HepG2 (cell line): ENCODE data around the gene RPP25L. TPM values are rescaled to one million over a fixed set of nuclear protein-coding genes. Genes with fewer than 3 reads are reported as not detected.

Experiments used
- ATAC-seq: fragments of 200-7000 bp; cut with Tn5 transposase; 3 replicates; pipeline ENCODE4 v1.9.1; 2020; ENCODE audit warnings: mild to moderate bottlenecking, moderate library complexity
- BruUV-seq: library from RNA; stranded (reverse); fragments of 400-500 nt; replicated peaks from 2 replicates; lab custom pipeline; 2021; lab: Mats Ljungman, UMichigan
- CTCF ChIA-PET: fragments of 300-600 bp; formaldehyde crosslinking; extraction: SDS; loops from one replicate; lab custom pipeline; 2021; ENCODE audit warnings: low total read pairs, inconsistent platforms, low intra/inter-chr PET ratio; lab: Yijun Ruan, JAX
- POLR2A ChIA-PET: fragments of 350-600 bp; sonication (Branson Sonifier 250); formaldehyde crosslinking; loops from one replicate; lab custom pipeline; 2020; ENCODE audit warnings: antibody characterized with exemption, inconsistent platforms; lab: Yijun Ruan, JAX
- DNase-seq: peaks from one replicate; pipeline ENCODE4 v3.0.0-alpha.2; 2015; ENCODE audit warnings: low spot score
- FAIRE-seq: peaks from 3 replicates; lab custom pipeline; 2011; peaks lifted over from hg19 to GRCh38; lab: Jason Lieb, UNC
- H2AFZ ChIP-seq: one replicate; pipeline ENCODE4 v1.6.1; 2011; ENCODE audit warnings: low read length, inconsistent platforms
- H3K27ac ChIP-seq: fragments of 300-600 bp; 3 replicates; pipeline ENCODE4 v1.8.0; 2011; ENCODE audit warnings: mixed run types, mild to moderate bottlenecking, mixed read lengths, low read length, inconsistent platforms; ENCODE audit not compliant: insufficient read depth; ENCODE audit errors: extremely low read length
- H3K27me3 ChIP-seq, 2 experiments: fragments of 200-600 bp in 1 of 2; 2 replicates in 1 of 2; 3 replicates in 1 of 2; pipeline versions ENCODE4 v1.6.0 to v1.8.0; 2011; ENCODE audit warnings: low read length in 2 of 2, mild to moderate bottlenecking in 2 of 2, moderate library complexity in 2 of 2, inconsistent platforms in 1 of 2; ENCODE audit not compliant: insufficient read depth in 2 of 2, control insufficient read depth in 1 of 2
- H3K36me3 ChIP-seq, 2 experiments: fragments of 200-600 bp in 1 of 2; replicated peaks in 1 of 2; 2 replicates in 1 of 2; 3 replicates in 1 of 2; pipeline versions ENCODE4 v1.5.1 to v1.8.0; 2011; ENCODE audit warnings: low read length in 2 of 2, inconsistent platforms in 1 of 2; ENCODE audit not compliant: insufficient read depth in 2 of 2, control insufficient read depth in 1 of 2
- H3K4me1 ChIP-seq: 2 replicates; pipeline ENCODE4 v1.5.1; 2012; ENCODE audit warnings: low read length, inconsistent platforms; ENCODE audit not compliant: insufficient read depth
- H3K4me2 ChIP-seq: 2 replicates; pipeline ENCODE4 v1.6.0; 2011; ENCODE audit warnings: low read depth, low read length, inconsistent platforms
- H3K4me3 ChIP-seq, 3 experiments: fragments of 200-600 bp in 1 of 3; sonication (generic), shearing (Covaris generic) in 1 of 3; replicated peaks in 1 of 3; 2 replicates each; pipeline ENCODE4 v1.5.1; 2011 to 2016; ENCODE audit warnings: low read length in 3 of 3, inconsistent platforms in 2 of 3, low read depth in 2 of 3, mild to moderate bottlenecking in 2 of 3, control low read depth in 1 of 3, mixed read lengths in 1 of 3; ENCODE audit not compliant: insufficient read depth in 1 of 3
- H3K79me2 ChIP-seq: one replicate; pipeline ENCODE4 v1.6.1; 2011; ENCODE audit warnings: low read length, inconsistent platforms; ENCODE audit not compliant: insufficient read depth
- H3K9ac ChIP-seq: 2 replicates; pipeline ENCODE4 v1.6.0; 2011; ENCODE audit warnings: mild to moderate bottlenecking, low read depth, low read length, inconsistent platforms; ENCODE audit not compliant: insufficient read depth
- H3K9me3 ChIP-seq: 2 replicates; pipeline ENCODE4 v1.5.1; 2012; ENCODE audit warnings: mild to moderate bottlenecking, low read length
- H4K20me1 ChIP-seq: 2 replicates; pipeline ENCODE4 v1.6.0; 2011; ENCODE audit warnings: inconsistent platforms, mild to moderate bottlenecking, low read length, moderate library complexity; ENCODE audit not compliant: insufficient read depth
- AGO2 ChIP-seq: fragments of 200-400 bp; formaldehyde crosslinking; optimal IDR thresholded peaks from 2 replicates; pipeline ENCODE3; 2017; ENCODE audit warnings: mild to moderate bottlenecking, low read depth, low read length, moderate library complexity
- HHEX ChIP-seq: IDR thresholded peaks from 2 replicates; pipeline ENCODE4 v1.6.1; 2016; ENCODE audit warnings: control low read depth
- KMT2B ChIP-seq: IDR thresholded peaks from 2 replicates; pipeline ENCODE4 v1.6.1; 2016; ENCODE audit warnings: missing genetic modification reagents, missing compliant biosample characterization
- MIER2 ChIP-seq: IDR thresholded peaks from 2 replicates; pipeline ENCODE4 v1.6.1; 2016; ENCODE audit warnings: missing biosample characterization, missing genetic modification reagents
- NR2C2 ChIP-seq: sonication (generic); formaldehyde crosslinking; IDR thresholded peaks from 2 replicates; pipeline ENCODE4 v1.4.0; 2020; ENCODE audit warnings: missing genetic modification reagents, mild to moderate bottlenecking, moderate library complexity, borderline replicate concordance
- RBFOX2 ChIP-seq: fragments of 200-400 bp; formaldehyde crosslinking; IDR thresholded peaks from 2 replicates; pipeline ENCODE4 v1.6.1; 2017; ENCODE audit warnings: low read depth, mild to moderate bottlenecking, low read length
- SNAPC2 ChIP-seq: sonication (generic); formaldehyde crosslinking; IDR thresholded peaks from 2 replicates; pipeline ENCODE4 v1.8.1; 2022; ENCODE audit warnings: mild to moderate bottlenecking, missing genetic modification reagents
- SP1 ChIP-seq, 2 experiments: fragments of 450-650 bp in 1 of 2; sonication (generic) in 1 of 2; formaldehyde crosslinking in 1 of 2; IDR thresholded peaks; 2 replicates each; pipeline versions ENCODE4 v1.4.0 to v1.6.1; 2016 to 2020; ENCODE audit warnings: missing genetic modification reagents in 1 of 2
- ZNF160 ChIP-seq: sonication (generic); formaldehyde crosslinking; IDR thresholded peaks from 2 replicates; pipeline ENCODE4 v1.8.0; 2022; ENCODE audit warnings: mild to moderate bottlenecking, inconsistent platforms, missing genetic modification reagents
- ZNF556 ChIP-seq: sonication (generic); formaldehyde crosslinking; IDR thresholded peaks from 2 replicates; pipeline ENCODE4 v1.4.0; 2020; ENCODE audit warnings: mild to moderate bottlenecking, missing genetic modification reagents, borderline replicate concordance
- ZNF567 ChIP-seq: sonication (generic); formaldehyde crosslinking; IDR thresholded peaks from 2 replicates; pipeline ENCODE4 v1.8.1; 2023; ENCODE audit warnings: mild to moderate bottlenecking, missing genetic modification reagents, borderline replicate concordance
- ZNF703 ChIP-seq: sonication (generic); formaldehyde crosslinking; IDR thresholded peaks from 2 replicates; pipeline ENCODE4 v1.5.1; 2020; ENCODE audit warnings: missing genetic modification reagents, mild to moderate bottlenecking, moderate library complexity, borderline replicate concordance
- WGBS: methylation state at CpG from one replicate; pipeline ENCODE4 v1.1.6; 2017; ENCODE audit warnings: low lambda C conversion rate; 5-methylcytosine and 5-hydroxymethylcytosine counted together
- in situ Hi-C: cut with HindIII; loops from 2 replicates; pipeline ENCODE4 v1.10.0; 2017; ENCODE audit warnings: low pct_unique_long_range_greater_than_20kb; ENCODE audit not compliant: extremely low pct_ligation_motif_present
- intact Hi-C: fragments of 100-400 bp; cut with micrococcal nuclease; formaldehyde crosslinking; loops from one replicate; pipeline ENCODE4 v1.10.0; 2022; ENCODE audit not compliant: unreplicated experiment
- polyA plus RNA-seq, 8 experiments: library from polyadenylated mRNA; depleted of rRNA in 3 of 8; stranded (reverse) in 7 of 8; unstranded in 1 of 8; fragments of >200 nt; fragmentation: Illumina TruSeq in 4 of 8; extraction: Trizol in 4 of 8; gene quantifications; 2 replicates each; pipeline versions ENCODE4 v1.2.1 to v1.2.3, GENCODE V29; 2011 to 2016; ENCODE audit warnings: low read depth in 4 of 8, missing spikeins in 1 of 8, mixed read lengths in 1 of 8; ENCODE audit not compliant: insufficient read depth in 1 of 8
- total RNA-seq, 5 experiments: library from RNA; depleted of rRNA; stranded (reverse); fragments of >200 nt; fragmentation: Illumina TruSeq; extraction: Trizol; gene quantifications; 2 replicates each; pipeline ENCODE4 v1.2.3, GENCODE V29; 2016; ENCODE audit warnings: low read depth in 1 of 5
- TF ChIP-seq, protein P1 (sequence below): sonication (generic); formaldehyde crosslinking; IDR thresholded peaks from 2 replicates; pipeline ENCODE4 v1.5.0; 2020; ENCODE audit warnings: missing genetic modification reagents, mild to moderate bottlenecking, borderline replicate concordance
- TF ChIP-seq, protein P2 (sequence below): sonication (generic); formaldehyde crosslinking; conservative IDR thresholded peaks from 2 replicates; pipeline ENCODE4 v1.4.0; 2020; ENCODE audit warnings: missing genetic modification reagents
- TF ChIP-seq, protein P3 (sequence below): sonication (generic); formaldehyde crosslinking; IDR thresholded peaks from 2 replicates; pipeline ENCODE4 v1.4.0; 2020; ENCODE audit warnings: missing genetic modification reagents

RPP25L gene
- total and polyA plus RNA-seq, 2 of the 13 experiments (the other 11 are each of a cell fraction or from before 2014, with no cell fraction given) = 24.5 to 27.3 TPM

DNA sequence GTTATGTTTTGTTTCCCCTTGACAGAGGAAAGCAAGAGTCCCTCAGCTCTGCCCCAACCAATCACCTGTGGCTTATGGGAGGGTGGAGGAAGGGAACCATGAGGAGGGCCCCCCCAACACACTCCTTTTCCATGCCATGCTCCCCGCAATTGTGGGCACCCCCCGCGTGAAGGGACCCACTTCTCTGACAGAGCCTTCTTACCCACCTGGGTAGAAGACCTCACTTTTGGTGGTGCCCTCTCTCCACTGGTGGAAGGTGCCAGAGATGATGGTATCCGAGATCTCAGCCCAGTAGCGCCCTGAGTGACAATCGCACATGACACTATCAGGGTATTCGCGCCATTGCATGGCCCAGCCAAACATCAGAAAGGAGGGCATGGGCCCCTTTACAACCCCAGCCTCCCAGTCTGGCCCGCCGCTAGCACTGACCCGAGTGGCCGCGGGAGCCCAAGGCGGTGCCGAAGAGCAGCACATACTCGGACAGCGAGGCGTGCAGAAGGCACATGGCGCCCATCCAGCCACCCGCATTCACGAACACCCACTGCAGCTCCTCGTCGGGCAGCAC lies 25.0 kb upstream of the RPP25L start (continued):
- TF ChIP-seq SNAPC2 (CRISPR knock-in tag) = 0 out of 2 replicates have a peak, but pooled peaks have one; percentile 7
- TF ChIP-seq, protein P1, sequence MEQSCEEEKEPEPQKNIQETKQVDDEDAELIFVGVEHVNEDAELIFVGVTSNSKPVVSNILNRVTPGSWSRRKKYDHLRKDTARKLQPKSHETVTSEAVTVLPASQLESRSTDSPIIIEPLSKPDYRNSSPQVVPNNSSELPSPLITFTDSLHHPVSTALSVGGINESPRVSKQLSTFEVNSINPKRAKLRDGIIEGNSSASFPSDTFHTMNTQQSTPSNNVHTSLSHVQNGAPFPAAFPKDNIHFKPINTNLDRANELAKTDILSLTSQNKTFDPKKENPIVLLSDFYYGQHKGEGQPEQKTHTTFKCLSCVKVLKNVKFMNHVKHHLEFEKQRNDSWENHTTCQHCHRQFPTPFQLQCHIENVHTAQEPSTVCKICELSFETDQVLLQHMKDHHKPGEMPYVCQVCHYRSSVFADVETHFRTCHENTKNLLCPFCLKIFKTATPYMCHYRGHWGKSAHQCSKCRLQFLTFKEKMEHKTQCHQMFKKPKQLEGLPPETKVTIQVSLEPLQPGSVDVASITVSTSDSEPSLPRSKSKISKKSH (CRISPR knock-in tag) = peak; percentile 79
- TF ChIP-seq ZNF703 (CRISPR knock-in tag) = peak; percentile 38; the same call in 1 of the 2 replicates
- 0 out of 2 replicates have a peak, but pooled peaks have one; percentile 6 for TF ChIP-seq ZNF556 (CRISPR knock-in tag)
- 0 out of 2 replicates have a peak, but pooled peaks have one; percentile 41 for TF ChIP-seq ZNF160 (CRISPR knock-in tag)
- TF ChIP-seq NR2C2 (CRISPR knock-in tag) = 0 out of 2 replicates have a peak, but pooled peaks have one; percentile 13
- TF ChIP-seq ZNF567 (CRISPR knock-in tag) = 0 out of 2 replicates have a peak, but pooled peaks have one; percentile 3

DNA sequence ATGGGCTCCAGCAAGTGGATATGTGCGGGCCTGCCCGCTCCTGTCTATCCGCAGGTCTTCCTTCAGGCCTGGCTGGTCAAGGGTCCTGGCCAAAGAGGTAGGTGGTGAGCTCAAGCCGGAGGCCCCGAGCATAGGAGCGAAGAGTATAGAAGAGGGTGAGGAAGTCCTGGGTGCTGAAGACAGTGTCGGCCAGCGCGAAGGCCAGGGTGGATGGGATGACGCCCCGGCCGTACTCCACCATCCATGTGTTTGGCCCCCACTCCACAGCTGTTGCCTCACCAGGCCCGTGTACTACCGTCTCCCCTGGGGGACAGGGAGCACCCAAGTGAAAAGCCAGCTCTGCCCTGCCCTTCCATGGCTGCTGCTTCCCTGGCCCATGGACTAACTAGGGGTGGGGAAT lies 23.7 kb upstream of the RPP25L start:
- no peak overlapping the region; a peak in 1 of 6 replicates for H3K4me3 ChIP-seq
- H3K36me3 ChIP-seq = peaks cover 3 to 4% of the 10 kb centered on the region in 2 experiments; a peak in 3 of 5 replicates
- H3K9me3 ChIP-seq = no peaks in the 10 kb centered on the region
- 96% methylated on average over 11 of the region's 14 CpGs for WGBS
- H3K27me3 ChIP-seq = no peaks in the 10 kb centered on the region; a peak in 1 of 5 replicates
- BruUV-seq = no TSS peak
- H4K20me1 ChIP-seq = no peaks in the 10 kb centered on the region
- POLR2A ChIA-PET = interaction anchor here (1.9 to 6.9 kb wide), 2 partner anchors 10 to 16 kb away, joined by 9 to 100 read pairs; partner anchors contain the start of genes DCTN3 and GALT
- TF ChIP-seq MIER2 (CRISPR knock-in tag) (no peak), SP1 (IDR thresholded peaks at IDR 0.05) (no peak), SP1 (CRISPR knock-in tag; IDR thresholded peaks at IDR 0.05) (no peak), AGO2 (peak; percentile 21), KMT2B (no peak), RBFOX2 (0 out of 2 replicates have a peak, but pooled peaks have one; percentile 16), HHEX (CRISPR knock-in tag) (no peak)
- TF ChIP-seq, protein P2, sequence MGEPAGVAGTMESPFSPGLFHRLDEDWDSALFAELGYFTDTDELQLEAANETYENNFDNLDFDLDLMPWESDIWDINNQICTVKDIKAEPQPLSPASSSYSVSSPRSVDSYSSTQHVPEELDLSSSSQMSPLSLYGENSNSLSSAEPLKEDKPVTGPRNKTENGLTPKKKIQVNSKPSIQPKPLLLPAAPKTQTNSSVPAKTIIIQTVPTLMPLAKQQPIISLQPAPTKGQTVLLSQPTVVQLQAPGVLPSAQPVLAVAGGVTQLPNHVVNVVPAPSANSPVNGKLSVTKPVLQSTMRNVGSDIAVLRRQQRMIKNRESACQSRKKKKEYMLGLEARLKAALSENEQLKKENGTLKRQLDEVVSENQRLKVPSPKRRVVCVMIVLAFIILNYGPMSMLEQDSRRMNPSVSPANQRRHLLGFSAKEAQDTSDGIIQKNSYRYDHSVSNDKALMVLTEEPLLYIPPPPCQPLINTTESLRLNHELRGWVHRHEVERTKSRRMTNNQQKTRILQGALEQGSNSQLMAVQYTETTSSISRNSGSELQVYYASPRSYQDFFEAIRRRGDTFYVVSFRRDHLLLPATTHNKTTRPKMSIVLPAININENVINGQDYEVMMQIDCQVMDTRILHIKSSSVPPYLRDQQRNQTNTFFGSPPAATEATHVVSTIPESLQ (CRISPR knock-in tag) = no peak
- TF ChIP-seq, protein P3, sequence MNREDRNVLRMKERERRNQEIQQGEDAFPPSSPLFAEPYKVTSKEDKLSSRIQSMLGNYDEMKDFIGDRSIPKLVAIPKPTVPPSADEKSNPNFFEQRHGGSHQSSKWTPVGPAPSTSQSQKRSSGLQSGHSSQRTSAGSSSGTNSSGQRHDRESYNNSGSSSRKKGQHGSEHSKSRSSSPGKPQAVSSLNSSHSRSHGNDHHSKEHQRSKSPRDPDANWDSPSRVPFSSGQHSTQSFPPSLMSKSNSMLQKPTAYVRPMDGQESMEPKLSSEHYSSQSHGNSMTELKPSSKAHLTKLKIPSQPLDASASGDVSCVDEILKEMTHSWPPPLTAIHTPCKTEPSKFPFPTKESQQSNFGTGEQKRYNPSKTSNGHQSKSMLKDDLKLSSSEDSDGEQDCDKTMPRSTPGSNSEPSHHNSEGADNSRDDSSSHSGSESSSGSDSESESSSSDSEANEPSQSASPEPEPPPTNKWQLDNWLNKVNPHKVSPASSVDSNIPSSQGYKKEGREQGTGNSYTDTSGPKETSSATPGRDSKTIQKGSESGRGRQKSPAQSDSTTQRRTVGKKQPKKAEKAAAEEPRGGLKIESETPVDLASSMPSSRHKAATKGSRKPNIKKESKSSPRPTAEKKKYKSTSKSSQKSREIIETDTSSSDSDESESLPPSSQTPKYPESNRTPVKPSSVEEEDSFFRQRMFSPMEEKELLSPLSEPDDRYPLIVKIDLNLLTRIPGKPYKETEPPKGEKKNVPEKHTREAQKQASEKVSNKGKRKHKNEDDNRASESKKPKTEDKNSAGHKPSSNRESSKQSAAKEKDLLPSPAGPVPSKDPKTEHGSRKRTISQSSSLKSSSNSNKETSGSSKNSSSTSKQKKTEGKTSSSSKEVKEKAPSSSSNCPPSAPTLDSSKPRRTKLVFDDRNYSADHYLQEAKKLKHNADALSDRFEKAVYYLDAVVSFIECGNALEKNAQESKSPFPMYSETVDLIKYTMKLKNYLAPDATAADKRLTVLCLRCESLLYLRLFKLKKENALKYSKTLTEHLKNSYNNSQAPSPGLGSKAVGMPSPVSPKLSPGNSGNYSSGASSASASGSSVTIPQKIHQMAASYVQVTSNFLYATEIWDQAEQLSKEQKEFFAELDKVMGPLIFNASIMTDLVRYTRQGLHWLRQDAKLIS = no peak
- peaks cover 50% of the 10 kb centered on the region for H3K4me1 ChIP-seq
- H2AFZ ChIP-seq = no peak overlapping the region
- H3K27ac ChIP-seq = no peak overlapping the region
- intact Hi-C loops = no loop called here
- in situ Hi-C loops = no loop called here
- ATAC-seq (no peak), DNase-seq (no peak), FAIRE-seq (no peak)
- H3K79me2 ChIP-seq = peaks cover 14% of the 10 kb centered on the region
- H3K9ac ChIP-seq = no peak overlapping the region
- peak overlapping the region; percentile 51; the same call in 1 of the 2 replicates for H3K4me2 ChIP-seq
- CTCF ChIA-PET = no interaction called here
